T-helper 2 cell (primary cell): ENCODE results near the gene PSME4.
A peak's percentile ranks its signal among the peaks of the same experiment; 100 is the strongest.

Source experiments
- DNase-seq, 5 experiments: peaks; one replicate each; pipeline versions ENCODE4 v3.0.0 to v3.0.0-alpha.2; 2012 to 2022
- total RNA-seq, 2 donors: gene quantifications; one replicate each; lab custom pipeline; 2026; lab: John Stamatoyannopoulos, UW

Gene PSME4
- total RNA-seq = 91.0 to 191 reads per million in 2 donors

DNA sequence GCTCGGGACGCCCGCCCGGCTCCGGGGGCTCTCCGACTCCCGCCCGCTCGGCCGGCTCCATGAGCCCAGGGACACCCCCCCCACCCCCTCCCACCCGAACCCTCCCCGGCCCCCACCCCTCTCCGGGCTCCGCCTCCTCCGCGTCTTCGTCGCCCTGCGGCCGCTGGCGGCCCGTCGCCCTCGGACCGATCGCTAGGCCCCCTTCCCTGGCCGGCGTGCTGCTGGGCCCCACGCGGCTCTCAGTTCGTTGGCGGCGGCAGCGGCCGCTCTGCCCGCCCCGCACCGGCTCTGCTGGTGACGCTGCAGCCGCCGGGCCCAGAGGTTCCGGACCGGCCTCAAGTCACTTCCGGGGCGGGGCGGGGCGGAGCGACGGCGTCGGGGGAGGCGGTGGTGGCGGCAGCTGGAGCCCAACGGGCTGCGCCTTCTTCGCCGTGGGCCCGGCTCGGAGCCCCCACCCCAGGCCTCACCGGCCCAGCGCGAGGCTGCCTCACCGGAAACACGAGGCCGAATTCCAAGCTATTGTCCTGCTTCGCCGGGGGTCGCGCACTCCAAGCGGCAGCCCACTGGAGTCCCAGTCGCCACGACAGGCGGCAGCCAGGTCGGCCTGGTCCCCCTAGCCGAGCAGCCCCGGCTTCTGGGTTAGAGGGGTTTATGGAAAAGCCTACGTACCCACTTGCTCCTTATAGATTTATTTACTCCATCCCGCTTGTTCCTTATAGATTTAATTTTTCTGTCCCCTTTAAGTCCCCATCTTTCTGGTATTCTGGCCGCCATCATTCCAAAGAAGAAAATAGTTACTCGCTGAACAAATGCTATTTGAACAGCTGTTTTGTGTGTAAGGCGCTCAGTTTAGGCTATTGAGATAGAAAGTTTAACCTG, at the start of gene PSME4:
Gene PSME4, minus strand, starts transcription at position 270 of the 879 bp plus-strand sequence. Its CDS starts 209 bp downstream, at position 61.
- DNase-seq = peak; percentile 83 to 95 (median 91)

GRCh38 chr2:54015798-54016699, 45.3 kb upstream of the PSME4 start:
- no peak for DNase-seq

GRCh38 chr2:54013996-54014395, 43.2 kb upstream of the PSME4 start:
- peak in 2 of 5 experiments; percentile 9 to 20 for DNase-seq

- DNase-seq = no peak
Observed at GRCh38 chr2:54012538-54013141, 41.8 kb upstream of the PSME4 start.

DNA sequence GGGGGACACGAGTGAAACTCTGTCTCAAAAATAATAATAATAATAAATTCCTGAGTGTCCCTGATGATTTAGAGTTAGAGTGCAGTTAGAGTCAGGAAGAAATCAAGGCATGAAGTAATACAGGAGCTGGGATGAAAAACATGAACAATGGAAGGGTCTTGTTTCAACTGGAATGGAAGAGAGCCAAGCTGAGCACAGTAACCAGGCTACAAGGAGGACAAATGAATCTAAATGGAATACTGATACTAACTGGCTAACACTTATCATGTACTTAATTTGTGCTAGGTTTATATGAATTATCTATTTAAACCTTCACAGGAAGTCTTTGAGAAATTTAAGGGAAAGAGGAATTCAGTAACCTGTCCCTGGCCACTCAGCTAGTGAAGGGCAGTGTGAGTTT, 38.8 kb upstream of the PSME4 start:
- no peak for DNase-seq

GRCh38 chr2:54008439-54008838, 37.6 kb upstream of the PSME4 start:
- no peak for DNase-seq

DNA sequence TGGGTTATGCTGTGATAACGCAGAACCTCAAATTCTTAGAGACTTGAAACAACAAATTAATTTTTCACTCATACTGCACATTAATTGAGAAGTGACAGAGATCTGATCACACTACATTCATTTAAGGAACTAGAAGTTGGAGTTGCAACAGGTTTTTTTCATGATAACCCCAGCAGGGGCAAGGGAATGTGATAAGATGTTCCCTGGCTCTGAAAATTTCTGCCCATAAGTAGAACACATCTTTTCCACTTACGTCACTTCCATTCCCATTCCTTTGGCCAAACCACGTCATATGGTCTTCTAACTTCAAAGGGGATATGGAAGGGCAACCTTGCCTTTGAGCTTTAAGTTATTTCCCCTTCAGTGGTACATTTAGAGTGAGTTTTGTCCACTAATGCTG, 29.7 kb upstream of the PSME4 start:
- DNase-seq = no peak

DNA sequence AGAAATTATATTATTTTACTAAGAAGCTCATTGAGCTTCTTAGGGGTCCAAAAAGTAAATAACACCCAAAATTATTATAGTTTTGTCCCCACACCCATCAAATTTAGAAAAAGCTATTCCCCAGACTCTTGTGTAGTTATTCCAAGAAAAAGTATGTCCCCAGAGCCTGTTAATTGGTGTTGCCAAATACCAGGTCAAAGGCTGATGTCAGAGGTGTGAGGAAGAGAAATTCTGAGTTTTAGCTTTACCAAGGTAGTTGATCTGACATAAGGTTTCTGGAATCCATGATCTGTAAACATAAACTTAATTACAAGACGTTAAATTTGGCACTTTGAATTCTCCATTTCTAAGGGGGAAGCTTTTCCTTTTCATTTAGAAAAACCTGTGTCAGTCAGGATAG, 29.3 kb upstream of the PSME4 start:
- no peak for DNase-seq

DNA sequence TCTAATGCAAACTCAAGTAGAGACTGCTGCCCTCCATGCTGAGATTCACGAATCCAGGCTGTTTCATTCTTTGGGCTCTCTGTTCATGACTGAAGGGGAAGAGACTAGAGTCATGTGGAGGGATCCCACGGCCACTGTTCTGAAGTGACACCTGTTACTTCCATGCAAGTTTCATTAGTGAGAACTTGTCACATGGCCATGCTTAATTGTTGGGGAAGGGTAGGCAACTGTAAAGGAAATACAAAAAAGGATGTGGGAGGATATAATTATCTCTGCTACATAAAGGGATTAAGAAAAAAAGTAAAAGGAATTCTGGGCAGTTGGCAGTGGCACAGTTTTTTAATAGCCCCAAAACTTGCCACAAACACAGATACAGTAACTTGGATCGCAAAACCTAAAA, 28.0 kb upstream of the PSME4 start:
- DNase-seq = no peak

- DNase-seq = peak in 2 of 5 experiments; percentile 80 to 96
Observed at GRCh38 chr2:53994818-53995808, 24.3 kb upstream of the PSME4 start.

- no peak for DNase-seq
Observed at GRCh38 chr2:53991948-53992347, 21.2 kb upstream of the PSME4 start.

- DNase-seq = no peak
Observed at GRCh38 chr2:53989210-53989862, 18.5 kb upstream of the PSME4 start.

DNA sequence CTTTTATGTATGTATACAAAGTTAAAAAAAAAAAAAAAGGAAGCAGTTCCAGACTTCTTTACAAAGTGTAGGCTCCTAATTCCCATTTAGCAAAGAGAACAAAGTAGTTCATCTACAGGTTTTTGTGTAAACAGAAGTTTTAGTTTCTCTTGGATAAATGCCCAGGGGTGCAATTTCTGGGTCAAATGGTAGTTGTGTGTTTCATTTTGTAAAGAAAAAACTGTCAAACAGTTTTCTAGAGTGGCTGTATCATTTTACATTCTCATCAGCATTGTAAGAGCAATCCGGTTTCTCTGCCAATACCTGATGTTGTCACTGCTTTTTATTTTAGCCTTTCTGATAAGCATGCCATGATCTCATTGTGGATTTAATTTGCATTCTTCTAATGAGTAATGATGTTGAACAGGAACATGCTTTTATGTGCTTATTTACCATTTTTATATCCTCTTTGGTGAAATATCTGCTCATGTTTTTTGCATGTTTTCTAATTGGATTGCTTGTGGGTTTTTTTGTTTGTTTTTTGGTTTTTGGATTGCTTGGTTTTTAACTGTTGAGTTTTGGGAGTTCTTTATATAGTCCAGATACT, 16.6 kb upstream of the PSME4 start:
- peak in 1 of 5 experiments; percentile 29 for DNase-seq

- no peak for DNase-seq
Observed at GRCh38 chr2:53985646-53986045, 14.9 kb upstream of the PSME4 start.

DNA sequence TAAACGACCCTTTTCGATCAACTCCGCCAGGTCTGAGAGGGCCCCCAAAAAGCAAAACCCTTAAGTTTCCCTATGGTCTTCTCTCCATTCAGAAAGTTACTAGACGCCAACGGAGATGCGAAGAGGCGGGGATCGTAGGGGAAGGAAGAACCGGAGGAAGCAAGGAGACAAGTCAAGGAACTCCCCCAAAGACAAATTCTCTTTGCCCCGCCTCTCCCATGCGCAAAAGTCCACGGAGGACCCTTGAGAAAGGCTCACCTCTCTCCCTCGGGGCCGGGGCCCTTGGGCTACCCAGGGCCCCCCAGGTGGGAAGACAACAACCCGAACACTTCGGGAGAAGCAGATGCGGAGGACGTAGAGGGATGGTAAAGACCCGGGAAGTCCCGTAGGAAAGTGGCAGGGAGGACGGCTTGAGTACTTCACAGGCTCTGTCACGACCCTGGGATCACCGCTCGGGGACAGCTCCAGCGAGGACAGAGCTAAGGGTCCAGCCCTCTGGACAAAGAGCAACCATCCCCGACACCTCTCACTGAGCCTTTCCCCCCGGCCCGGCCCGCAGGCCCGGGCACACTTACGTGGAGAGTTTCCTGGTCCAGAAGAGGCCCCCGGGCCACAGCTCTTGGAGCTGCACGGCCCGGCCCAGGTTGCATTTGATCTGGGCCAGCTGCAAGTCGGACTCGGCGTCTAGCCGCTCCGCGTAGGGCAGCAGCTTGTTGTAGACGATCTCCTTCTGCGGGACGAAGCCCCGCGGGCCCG, 647 bp downstream of the PSME4 start:
- peak; percentile 4 to 23 (median 10) for DNase-seq

- peak in 1 of 5 experiments; percentile 73 for DNase-seq
Observed at GRCh38 chr2:53969285-53969967, 1.4 kb downstream of the PSME4 start.

GRCh38 chr2:53964987-53965687, 5.7 kb downstream of the PSME4 start:
- DNase-seq = no peak

DNA sequence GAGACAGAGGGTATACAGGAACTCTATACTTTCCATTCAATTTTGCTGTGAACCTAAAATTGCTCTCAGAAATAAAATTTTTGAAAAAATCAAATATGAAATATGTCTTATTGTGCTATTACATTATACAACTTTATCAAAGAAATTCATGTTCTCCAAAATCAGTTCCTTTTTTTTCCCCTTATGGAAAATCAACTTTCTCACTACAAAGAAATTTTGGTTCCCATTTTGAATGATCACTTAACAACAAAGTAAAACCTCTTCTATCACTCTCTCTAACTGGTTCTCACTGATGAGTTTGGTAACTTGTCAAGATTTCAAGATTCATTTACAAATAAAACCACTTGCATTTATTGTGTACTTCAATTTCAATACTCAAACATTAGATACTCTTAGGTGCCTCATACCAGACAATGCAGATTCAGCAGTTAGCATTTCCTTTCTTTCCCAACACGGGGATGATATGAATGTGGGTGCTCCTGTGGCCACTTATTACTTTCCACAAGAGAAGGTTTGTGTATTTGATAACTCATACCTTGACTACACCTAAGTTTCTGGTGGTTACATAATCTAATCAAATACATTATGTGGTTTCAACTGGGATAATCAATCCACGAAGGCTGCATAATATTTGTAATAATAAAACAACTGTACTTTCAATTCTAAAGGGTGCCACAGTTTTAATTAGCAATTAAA, 6.4 kb downstream of the PSME4 start:
- DNase-seq = peak in 1 of 5 experiments; percentile 66
